ENCODE measurements around the gene SSTR5.

DNA sequence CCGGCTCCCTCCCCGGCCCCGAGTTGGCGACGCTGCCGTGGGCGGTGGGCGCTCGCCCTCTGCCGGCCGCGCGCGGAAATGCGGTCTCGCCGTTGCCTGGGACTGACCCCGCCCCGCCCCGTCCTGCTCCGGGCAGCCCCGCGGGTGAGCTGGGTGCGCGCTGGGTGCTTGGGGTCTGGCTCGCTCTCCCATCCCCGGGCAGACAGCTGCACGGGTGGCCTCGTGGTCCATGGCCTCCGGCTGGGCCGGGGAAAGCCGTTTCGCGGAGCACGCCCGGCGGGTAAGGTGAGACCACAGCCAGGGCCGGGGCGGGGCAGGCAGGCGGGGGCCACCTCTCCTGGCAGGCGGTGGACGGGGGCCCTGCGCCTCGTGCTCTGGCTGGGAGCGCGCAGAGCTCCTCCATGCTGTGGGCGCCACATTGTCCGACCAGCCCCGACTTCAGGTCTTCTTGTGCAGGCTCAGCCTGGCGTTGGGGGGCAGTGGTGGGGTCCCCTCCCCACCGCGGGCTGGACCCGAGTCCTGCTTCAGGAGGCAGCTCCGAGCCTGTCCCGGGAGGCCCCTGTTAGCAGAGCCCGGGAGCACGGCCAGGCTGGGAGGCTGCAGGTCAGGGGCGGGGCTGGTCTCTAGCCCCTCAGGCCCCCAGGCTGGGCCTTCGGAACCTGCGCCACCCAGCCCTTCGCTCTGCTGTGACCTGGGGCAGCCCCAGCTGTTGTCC is 30.5 kb downstream of the SSTR5 start:
- TF ChIP-seq, protein P1, sequence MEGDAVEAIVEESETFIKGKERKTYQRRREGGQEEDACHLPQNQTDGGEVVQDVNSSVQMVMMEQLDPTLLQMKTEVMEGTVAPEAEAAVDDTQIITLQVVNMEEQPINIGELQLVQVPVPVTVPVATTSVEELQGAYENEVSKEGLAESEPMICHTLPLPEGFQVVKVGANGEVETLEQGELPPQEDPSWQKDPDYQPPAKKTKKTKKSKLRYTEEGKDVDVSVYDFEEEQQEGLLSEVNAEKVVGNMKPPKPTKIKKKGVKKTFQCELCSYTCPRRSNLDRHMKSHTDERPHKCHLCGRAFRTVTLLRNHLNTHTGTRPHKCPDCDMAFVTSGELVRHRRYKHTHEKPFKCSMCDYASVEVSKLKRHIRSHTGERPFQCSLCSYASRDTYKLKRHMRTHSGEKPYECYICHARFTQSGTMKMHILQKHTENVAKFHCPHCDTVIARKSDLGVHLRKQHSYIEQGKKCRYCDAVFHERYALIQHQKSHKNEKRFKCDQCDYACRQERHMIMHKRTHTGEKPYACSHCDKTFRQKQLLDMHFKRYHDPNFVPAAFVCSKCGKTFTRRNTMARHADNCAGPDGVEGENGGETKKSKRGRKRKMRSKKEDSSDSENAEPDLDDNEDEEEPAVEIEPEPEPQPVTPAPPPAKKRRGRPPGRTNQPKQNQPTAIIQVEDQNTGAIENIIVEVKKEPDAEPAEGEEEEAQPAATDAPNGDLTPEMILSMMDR (IDR thresholded peaks at IDR 0.05; ENCODE audit: poor library complexity): peak; percentile 71
- TF ChIP-seq EZH2 (IDR thresholded peaks at IDR 0.05; ENCODE audit: borderline replicate concordance): no peak

Data from hepatocyte (in vitro differentiated cells).